LNCAP (cell line): ENCODE measurements around the gene IRAK2.

Source experiments
- CTCF ChIP-seq: fragments of 450-650 bp; IDR thresholded peaks from 2 replicates; pipeline ENCODE4 v1.5.1; 2017; ENCODE audit warnings: mild to moderate bottlenecking

Gene IRAK2

GRCh38 chr3:10198226-10198625 lies 33.5 kb downstream of the IRAK2 start:
- no peak for TF ChIP-seq CTCF

GRCh38 chr3:10198761-10199649 lies 34.3 kb downstream of the IRAK2 start:
- no peak for TF ChIP-seq CTCF

- no peak for TF ChIP-seq CTCF
Observed at GRCh38 chr3:10204921-10205320, 40.2 kb downstream of the IRAK2 start.

GRCh38 chr3:10205451-10206165 lies 40.9 kb downstream of the IRAK2 start:
- no peak for TF ChIP-seq CTCF

- no peak for TF ChIP-seq CTCF
Observed at GRCh38 chr3:10206166-10206511, 41.4 kb downstream of the IRAK2 start.

GRCh38 chr3:10213156-10213792 lies 48.6 kb downstream of the IRAK2 start:
- TF ChIP-seq CTCF, result no peak

- no peak for TF ChIP-seq CTCF
Observed at GRCh38 chr3:10215578-10216368, 51.1 kb downstream of the IRAK2 start.
